ENCODE results near the gene DOCK1. TPM values are rescaled to one million over a fixed set of nuclear protein-coding genes. Genes with fewer than 3 reads are reported as not detected.

DOCK1 gene
- total RNA-seq, 2 donors from 2014 or later = 52.9 to 76.7 TPM

GRCh38 chr10:127207081-127207480 lies 301.9 kb downstream of the DOCK1 start:
- no peak for DNase-seq (ENCODE audit: low spot score)
- no peak for ATAC-seq (ENCODE audit: insufficient number of reproducible peaks, low FRiP score, low read depth)
- H3K36me3 ChIP-seq = no peaks in the 10 kb centered on the region
- H3K27ac ChIP-seq = no peak overlapping the region
- H3K27me3 ChIP-seq (replicated peaks; ENCODE audit: insufficient read depth) = no peaks in the 10 kb centered on the region
- TF ChIP-seq CTCF (IDR thresholded peaks at IDR 0.05) = no peak
- no peaks in the 10 kb centered on the region for H3K9me3 ChIP-seq
- H3K4me3 ChIP-seq = no peak overlapping the region
- no peaks in the 10 kb centered on the region for H3K4me1 ChIP-seq (ENCODE audit: control insufficient read depth in 1 of 2, low read depth in 2 of 2)

GRCh38 chr10:127210936-127211466 lies 305.8 kb downstream of the DOCK1 start:
- ATAC-seq (ENCODE audit: insufficient number of reproducible peaks, low FRiP score, low read depth) (no peak), DNase-seq (ENCODE audit: low spot score) (no peak)
- Histone ChIP-seq H3K27me3 (replicated peaks; ENCODE audit: insufficient read depth) (no peaks in the 10 kb centered on the region), H3K4me1 (ENCODE audit: control insufficient read depth in 1 of 2, low read depth in 2 of 2) (no peaks in the 10 kb centered on the region), H3K9me3 (no peaks in the 10 kb centered on the region), H3K27ac (no peak overlapping the region), H3K4me3 (no peak overlapping the region), H3K36me3 (no peaks in the 10 kb centered on the region)
- TF ChIP-seq CTCF (IDR thresholded peaks at IDR 0.05) = no peak

- no peaks in the 10 kb centered on the region for H3K36me3 ChIP-seq
- no peak for DNase-seq (ENCODE audit: low spot score)
- ATAC-seq (ENCODE audit: insufficient number of reproducible peaks, low FRiP score, low read depth) = no peak
- no peaks in the 10 kb centered on the region for H3K4me1 ChIP-seq (ENCODE audit: control insufficient read depth in 1 of 2, low read depth in 2 of 2)
- no peak overlapping the region for H3K27ac ChIP-seq
- no peak for TF ChIP-seq CTCF (IDR thresholded peaks at IDR 0.05)
- H3K4me3 ChIP-seq = no peak overlapping the region
- H3K9me3 ChIP-seq = no peaks in the 10 kb centered on the region
- no peaks in the 10 kb centered on the region for H3K27me3 ChIP-seq (replicated peaks; ENCODE audit: insufficient read depth)
Observed at GRCh38 chr10:127215866-127216265, 310.6 kb downstream of the DOCK1 start.

- TF ChIP-seq CTCF (IDR thresholded peaks at IDR 0.05) = no peak
Observed at GRCh38 chr10:127216274-127216673, 311.0 kb downstream of the DOCK1 start.

GRCh38 chr10:127216786-127217185 lies 311.6 kb downstream of the DOCK1 start:
- no peaks in the 10 kb centered on the region for H3K4me1 ChIP-seq (ENCODE audit: control insufficient read depth in 1 of 2, low read depth in 2 of 2)
- no peaks in the 10 kb centered on the region for H3K9me3 ChIP-seq
- H3K4me3 ChIP-seq = no peak overlapping the region
- no peak for ATAC-seq (ENCODE audit: insufficient number of reproducible peaks, low FRiP score, low read depth)
- no peak for TF ChIP-seq CTCF (IDR thresholded peaks at IDR 0.05)
- DNase-seq (ENCODE audit: low spot score) = no peak
- no peaks in the 10 kb centered on the region for H3K36me3 ChIP-seq
- H3K27ac ChIP-seq = no peak overlapping the region
- H3K27me3 ChIP-seq (replicated peaks; ENCODE audit: insufficient read depth) = no peaks in the 10 kb centered on the region

More at GRCh38 chr10:127216274-127216673, 311.0 kb downstream of the DOCK1 start:
- no peak overlapping the region for H3K27ac ChIP-seq
- no peaks in the 10 kb centered on the region for H3K4me1 ChIP-seq (ENCODE audit: control insufficient read depth in 1 of 2, low read depth in 2 of 2)
- ATAC-seq (ENCODE audit: insufficient number of reproducible peaks, low FRiP score, low read depth) (no peak), DNase-seq (ENCODE audit: low spot score) (no peak)
- H3K36me3 ChIP-seq = no peaks in the 10 kb centered on the region
- H3K9me3 ChIP-seq = no peaks in the 10 kb centered on the region
- no peaks in the 10 kb centered on the region for H3K27me3 ChIP-seq (replicated peaks; ENCODE audit: insufficient read depth)
- no peak overlapping the region for H3K4me3 ChIP-seq
